AG04449 (cell line): Measurements from ENCODE around the gene KLHDC9.
"Not testable (repeated sequence)": the region's sequence is repeated elsewhere in the genome, so short reads cannot be mapped to it uniquely, and the experiment has no call there.

Experiments used
- CTCF ChIA-PET: fragments of 350-600 bp; formaldehyde crosslinking; extraction: SDS; loops from one replicate; lab custom pipeline; 2021; ENCODE audit warnings: antibody characterized with exemption; lab: Yijun Ruan, JAX
- POLR2A ChIA-PET: fragments of 400-600, 350-600 bp; formaldehyde crosslinking; extraction: SDS; loops from one replicate; lab custom pipeline; 2020; ENCODE audit warnings: antibody characterized with exemption, inconsistent platforms; lab: Yijun Ruan, JAX
- DNase-seq: peaks from one replicate; pipeline ENCODE4 v3.0.0-alpha.2; 2010; ENCODE audit warnings: low read depth, low spot score
- H3K4me3 ChIP-seq: 2 replicates; pipeline ENCODE4 v1.5.1; 2011; ENCODE audit warnings: low read depth, mild to moderate bottlenecking, control low read depth, low read length
- TF ChIP-seq, protein P1 (sequence below): IDR thresholded peaks from one replicate; pipeline ENCODE4 v1.5.1; 2011; ENCODE audit warnings: mild to moderate bottlenecking, moderate library complexity, low read length, control low read depth, inconsistent platforms; ENCODE audit not compliant: insufficient read depth; ENCODE audit errors: missing control alignments

The KLHDC9 gene

DNA sequence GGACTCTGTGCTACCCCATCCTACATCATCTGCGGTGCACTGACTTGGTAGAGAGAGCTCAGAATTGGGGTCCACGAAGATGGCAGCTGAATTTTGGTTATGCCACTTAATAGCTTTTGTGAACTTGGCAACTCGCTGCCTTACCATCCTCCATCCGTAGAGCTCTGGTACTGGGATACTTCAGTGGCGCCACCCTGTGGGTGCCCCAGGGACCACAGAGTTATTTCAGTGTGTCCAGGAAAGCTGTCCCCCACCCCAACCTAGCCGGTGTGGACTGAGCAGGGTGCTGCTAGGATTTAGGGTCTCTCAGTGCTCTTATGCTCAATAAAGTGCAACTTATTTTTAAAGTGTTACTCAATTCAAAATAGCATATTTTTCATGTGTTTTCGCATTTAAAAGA, 43.4 kb upstream of the KLHDC9 start:
- H3K4me3 ChIP-seq = no peak overlapping the region
- DNase-seq = no peak
- POLR2A ChIA-PET = interaction anchor here (0.7 kb wide), 1 partner anchor 8 kb away, joined by 3 read pairs; no protein-coding TSS in a partner anchor
- TF ChIP-seq, protein P1, sequence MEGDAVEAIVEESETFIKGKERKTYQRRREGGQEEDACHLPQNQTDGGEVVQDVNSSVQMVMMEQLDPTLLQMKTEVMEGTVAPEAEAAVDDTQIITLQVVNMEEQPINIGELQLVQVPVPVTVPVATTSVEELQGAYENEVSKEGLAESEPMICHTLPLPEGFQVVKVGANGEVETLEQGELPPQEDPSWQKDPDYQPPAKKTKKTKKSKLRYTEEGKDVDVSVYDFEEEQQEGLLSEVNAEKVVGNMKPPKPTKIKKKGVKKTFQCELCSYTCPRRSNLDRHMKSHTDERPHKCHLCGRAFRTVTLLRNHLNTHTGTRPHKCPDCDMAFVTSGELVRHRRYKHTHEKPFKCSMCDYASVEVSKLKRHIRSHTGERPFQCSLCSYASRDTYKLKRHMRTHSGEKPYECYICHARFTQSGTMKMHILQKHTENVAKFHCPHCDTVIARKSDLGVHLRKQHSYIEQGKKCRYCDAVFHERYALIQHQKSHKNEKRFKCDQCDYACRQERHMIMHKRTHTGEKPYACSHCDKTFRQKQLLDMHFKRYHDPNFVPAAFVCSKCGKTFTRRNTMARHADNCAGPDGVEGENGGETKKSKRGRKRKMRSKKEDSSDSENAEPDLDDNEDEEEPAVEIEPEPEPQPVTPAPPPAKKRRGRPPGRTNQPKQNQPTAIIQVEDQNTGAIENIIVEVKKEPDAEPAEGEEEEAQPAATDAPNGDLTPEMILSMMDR = no peak
- CTCF ChIA-PET = interaction anchor here (1.2 to 1.7 kb wide), 3 partner anchors 8 to 17 kb away, joined by 3 to 4 read pairs (median 3); no protein-coding TSS in a partner anchor

DNA sequence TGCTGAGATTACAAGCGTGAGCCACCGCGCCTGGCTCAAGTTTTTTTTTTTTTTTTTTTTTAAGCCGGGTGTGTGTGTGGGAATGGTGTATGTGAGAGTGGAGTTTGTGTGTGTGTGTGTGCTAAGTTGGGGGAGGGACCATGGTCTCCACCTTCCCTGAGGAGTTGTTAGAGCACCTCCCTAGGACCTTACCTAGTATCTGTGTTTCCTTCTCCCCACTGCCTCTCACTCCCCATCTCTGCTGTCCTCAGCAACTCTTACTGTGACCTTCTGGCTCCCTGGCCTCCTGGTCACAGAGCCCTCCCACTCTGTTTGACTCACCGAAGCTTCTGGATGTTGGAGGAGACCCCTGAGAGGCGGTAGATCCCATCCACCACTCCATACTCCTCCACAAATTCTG, 38.9 kb upstream of the KLHDC9 start:
- DNase-seq = no peak
- no peak overlapping the region for H3K4me3 ChIP-seq
- POLR2A ChIA-PET = no interaction called here
- CTCF ChIA-PET = interaction anchor here (1.0 kb wide), 1 partner anchor 14 kb away, joined by 3 read pairs; the partner anchor contains the start of gene USF1
- TF ChIP-seq, protein P1 = no peak

DNA sequence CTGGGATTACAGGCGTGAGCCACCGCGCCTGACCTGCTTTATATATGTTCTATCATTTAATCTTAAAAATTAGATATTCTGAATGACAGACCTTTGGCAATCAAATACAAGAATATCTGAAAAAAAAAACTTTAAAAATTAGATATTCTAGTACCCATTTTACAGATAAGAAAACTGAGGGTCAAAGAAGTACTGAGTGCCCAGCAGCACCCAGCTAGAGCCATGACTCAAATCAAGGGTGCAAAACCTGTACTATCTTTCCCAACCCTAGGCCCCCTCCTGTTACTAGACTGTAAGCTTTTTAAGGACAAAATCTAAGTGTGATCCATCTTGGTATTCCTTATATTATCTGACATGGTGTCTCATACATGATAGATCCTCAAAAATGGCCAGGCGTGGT, 36.7 kb upstream of the KLHDC9 start:
- POLR2A ChIA-PET = no interaction called here
- CTCF ChIA-PET = interaction anchor here (1.1 to 1.3 kb wide), 2 partner anchors 11 to 36 kb away, joined by 4 to 5 read pairs; no protein-coding TSS in a partner anchor
- no peak for DNase-seq
- no peak overlapping the region for H3K4me3 ChIP-seq
- TF ChIP-seq, protein P1 = no peak

DNA sequence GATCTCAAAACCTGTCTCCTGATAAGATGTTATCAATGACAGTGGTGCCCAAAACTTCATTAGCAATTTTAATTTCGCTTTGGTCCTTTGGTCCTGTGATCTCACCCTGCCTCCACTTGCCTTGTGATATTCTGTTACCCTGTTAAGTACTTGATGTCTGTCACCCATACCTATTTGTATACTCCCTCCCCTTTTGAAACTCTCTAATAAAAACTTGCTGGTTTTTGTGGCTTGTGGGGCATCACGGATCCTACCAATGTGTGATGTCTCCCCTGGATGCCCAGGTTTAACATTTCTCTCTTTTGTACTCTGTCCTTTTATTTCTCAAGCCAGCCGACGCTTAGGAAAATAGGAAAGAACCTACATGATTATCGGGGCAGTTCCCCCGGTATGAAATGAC, 34.2 kb upstream of the KLHDC9 start:
- CTCF ChIA-PET = interaction anchor here (2.0 kb wide), 1 partner anchor 17 kb away, joined by 7 read pairs; the partner anchor contains the start of gene USF1
- POLR2A ChIA-PET, H3K4me3 ChIP-seq, DNase-seq: not testable (repeated sequence)

DNA sequence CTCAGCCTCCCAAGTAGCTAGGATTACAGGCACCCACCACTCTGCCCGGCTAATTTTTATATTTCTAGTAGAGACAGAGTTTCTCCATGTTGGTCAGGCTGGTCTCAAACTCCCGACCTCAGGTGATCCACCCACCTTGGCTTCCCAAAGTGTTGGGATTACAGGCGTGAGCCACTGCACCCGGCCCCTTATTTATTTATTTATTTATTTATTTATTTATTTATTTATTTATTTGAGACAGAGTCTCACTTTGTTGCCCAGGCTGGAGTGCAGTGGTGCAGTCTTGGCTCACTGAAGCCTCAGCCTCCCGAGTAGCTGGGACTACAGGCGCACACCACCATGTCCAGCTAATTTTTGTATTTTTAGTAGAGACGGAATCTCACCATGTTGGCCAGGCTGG, 32.5 kb upstream of the KLHDC9 start:
- H3K4me3 ChIP-seq, DNase-seq, POLR2A ChIA-PET: not testable (repeated sequence)
- CTCF ChIA-PET = interaction anchor here (0.8 to 2.0 kb wide), 5 partner anchors 8 to 74 kb away, joined by 3 to 7 read pairs (median 4); partner anchors contain the start of gene USF1

DNA sequence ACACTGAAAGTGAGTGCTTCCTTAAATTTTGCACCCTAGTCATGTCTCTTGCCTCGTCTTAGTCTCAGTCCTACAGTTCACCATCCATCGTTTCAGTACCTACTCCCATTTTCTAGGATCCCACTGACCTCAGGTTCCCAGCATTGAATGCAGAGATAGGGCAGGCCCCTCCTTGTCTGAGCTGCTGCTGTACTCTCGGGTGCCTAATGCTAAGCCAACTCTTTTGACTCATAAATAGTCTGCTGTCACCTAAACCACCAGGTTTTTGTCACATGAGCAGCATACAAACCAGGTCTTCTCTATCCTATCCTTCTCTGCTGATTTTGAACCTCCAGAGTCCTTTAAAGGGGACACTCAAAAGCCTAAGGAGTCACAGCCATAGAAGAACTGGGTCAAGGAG, 31.5 kb upstream of the KLHDC9 start:
- DNase-seq = no peak
- TF ChIP-seq, protein P1 = no peak
- POLR2A ChIA-PET = no interaction called here
- no peak overlapping the region for H3K4me3 ChIP-seq
- CTCF ChIA-PET = interaction anchor here (1.4 kb wide), 1 partner anchor 20 kb away, joined by 6 read pairs; the partner anchor contains the start of gene USF1

DNA sequence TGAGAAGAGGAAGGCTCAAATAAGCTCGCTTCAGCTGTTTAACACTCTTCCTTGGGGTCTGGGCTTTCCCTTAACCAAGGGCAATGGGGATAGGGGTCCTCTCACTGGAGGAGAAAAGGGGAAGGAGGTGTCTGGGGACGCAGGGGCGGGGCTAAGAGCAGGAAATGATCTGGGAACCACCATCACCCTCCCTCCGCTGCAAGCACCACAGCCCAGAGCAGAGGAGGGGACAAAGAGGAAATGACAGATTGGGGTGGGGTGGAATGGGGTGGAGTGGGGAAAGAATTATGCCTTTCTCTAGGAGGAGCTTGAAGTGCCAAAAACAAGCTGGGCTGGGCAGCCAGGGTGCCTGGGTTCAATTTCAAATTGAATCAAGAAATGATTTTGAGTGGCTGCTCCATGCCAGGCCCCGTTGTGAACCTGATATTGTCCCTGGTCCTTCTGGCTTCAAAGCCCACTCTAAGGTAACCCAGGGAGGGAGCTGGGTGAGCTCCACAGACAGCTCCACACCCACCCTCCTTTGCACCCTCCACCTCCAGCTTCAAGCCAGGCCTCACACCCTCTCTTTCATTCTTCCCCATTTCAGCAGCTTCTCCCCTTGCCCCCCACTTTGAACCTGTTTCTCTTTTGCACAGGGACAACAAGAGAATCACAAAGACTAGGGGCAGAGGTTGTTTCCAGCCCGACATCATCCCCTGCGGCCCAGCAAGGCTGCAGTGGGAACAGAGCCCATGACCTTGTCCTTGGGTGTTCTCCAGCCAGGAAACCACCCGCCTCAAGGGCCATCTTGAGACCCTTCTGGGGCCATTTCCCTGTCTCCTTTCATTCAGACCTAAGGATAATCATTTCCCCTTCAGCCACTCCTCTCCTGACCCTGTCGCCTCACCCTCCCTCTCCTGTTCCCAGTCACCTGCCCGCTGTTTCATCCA, 29.6 kb upstream of the KLHDC9 start:
- TF ChIP-seq, protein P1 = no peak
- POLR2A ChIA-PET = no interaction called here
- no peak for DNase-seq
- CTCF ChIA-PET = interaction anchor here (0.8 to 8.9 kb wide), 6 partner anchors 9 to 33 kb away, joined by 3 to 100 read pairs (median 3); partner anchors contain the start of genes KLHDC9 and USF1
- H3K4me3 ChIP-seq = no peak overlapping the region
